Endothelial cell of umbilical vein (primary cell): ENCODE measurements around the gene SAMD4B.

Source experiments
- EZH2 ChIP-seq: IDR thresholded peaks from 2 replicates; pipeline ENCODE4 v1.6.1; 2012; ENCODE audit warnings: borderline replicate concordance, low read depth, mild to moderate bottlenecking, moderate library complexity, low read length, inconsistent platforms; ENCODE audit not compliant: severe bottlenecking
- FOS ChIP-seq: IDR thresholded peaks from 2 replicates; pipeline ENCODE4 v1.6.1; 2011; ENCODE audit warnings: mild to moderate bottlenecking, low read length, moderate library complexity, borderline replicate concordance; ENCODE audit not compliant: insufficient read depth
- GATA2 ChIP-seq: IDR thresholded peaks from 2 replicates; pipeline ENCODE4 v1.7.0; 2011; ENCODE audit warnings: low read depth, mild to moderate bottlenecking, moderate library complexity, mixed read lengths, low read length; ENCODE audit not compliant: insufficient read length, insufficient read depth
- MYC ChIP-seq: IDR thresholded peaks from one replicate; pipeline ENCODE4 v1.6.1; 2011; ENCODE audit warnings: mild to moderate bottlenecking, low read depth, low read length
- POLR2A ChIP-seq: IDR thresholded peaks from 2 replicates; pipeline ENCODE4 v1.6.1; 2012; ENCODE audit warnings: low read depth, mild to moderate bottlenecking, control low read depth, low read length
- POLR2AphosphoS5 ChIP-seq: IDR thresholded peaks from 2 replicates; pipeline ENCODE4 v1.6.1; 2012; ENCODE audit warnings: low read depth, mild to moderate bottlenecking, control low read depth, low read length, moderate library complexity; ENCODE audit not compliant: insufficient read depth
- TF ChIP-seq, protein P1 (sequence below), 2 donors: IDR thresholded peaks; 1 replicate in 1 of 2; 2 replicates in 1 of 2; pipeline ENCODE4 v1.5.1; 2011; ENCODE audit warnings: low read length in 2 of 2, mild to moderate bottlenecking in 2 of 2, moderate library complexity in 2 of 2, control low read depth in 1 of 2, inconsistent platforms in 1 of 2, low read depth in 1 of 2; ENCODE audit not compliant: insufficient read depth in 1 of 2; ENCODE audit errors: extremely low read depth in 1 of 2

DNA sequence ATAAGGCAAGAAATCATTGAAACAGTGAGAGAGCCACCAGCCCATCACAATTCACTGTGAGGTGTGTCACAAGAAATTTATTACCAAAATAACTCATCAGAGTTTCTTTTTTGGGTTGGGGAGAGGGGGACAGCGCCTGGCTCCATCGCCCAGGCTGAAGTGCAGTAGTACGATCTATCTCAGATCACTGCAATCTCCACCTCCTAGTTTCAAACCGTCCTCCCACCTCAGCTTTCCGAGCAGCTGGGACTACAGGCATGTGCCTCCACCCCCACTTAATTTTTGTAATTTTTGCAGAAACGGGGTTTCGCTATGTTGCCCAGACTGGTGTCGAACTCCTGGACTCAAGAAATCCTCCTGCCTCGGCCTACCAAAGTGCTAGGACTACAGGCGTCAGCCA lies 42.4 kb upstream of the SAMD4B start:
- no peak for TF ChIP-seq POLR2AphosphoS5
- TF ChIP-seq, protein P1, sequence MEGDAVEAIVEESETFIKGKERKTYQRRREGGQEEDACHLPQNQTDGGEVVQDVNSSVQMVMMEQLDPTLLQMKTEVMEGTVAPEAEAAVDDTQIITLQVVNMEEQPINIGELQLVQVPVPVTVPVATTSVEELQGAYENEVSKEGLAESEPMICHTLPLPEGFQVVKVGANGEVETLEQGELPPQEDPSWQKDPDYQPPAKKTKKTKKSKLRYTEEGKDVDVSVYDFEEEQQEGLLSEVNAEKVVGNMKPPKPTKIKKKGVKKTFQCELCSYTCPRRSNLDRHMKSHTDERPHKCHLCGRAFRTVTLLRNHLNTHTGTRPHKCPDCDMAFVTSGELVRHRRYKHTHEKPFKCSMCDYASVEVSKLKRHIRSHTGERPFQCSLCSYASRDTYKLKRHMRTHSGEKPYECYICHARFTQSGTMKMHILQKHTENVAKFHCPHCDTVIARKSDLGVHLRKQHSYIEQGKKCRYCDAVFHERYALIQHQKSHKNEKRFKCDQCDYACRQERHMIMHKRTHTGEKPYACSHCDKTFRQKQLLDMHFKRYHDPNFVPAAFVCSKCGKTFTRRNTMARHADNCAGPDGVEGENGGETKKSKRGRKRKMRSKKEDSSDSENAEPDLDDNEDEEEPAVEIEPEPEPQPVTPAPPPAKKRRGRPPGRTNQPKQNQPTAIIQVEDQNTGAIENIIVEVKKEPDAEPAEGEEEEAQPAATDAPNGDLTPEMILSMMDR (IDR thresholded peaks at IDR 0.05; ENCODE audit: extremely low read depth in 1 of 2, insufficient read depth in 1 of 2, low read depth in 1 of 2, low read length in 2 of 2) = no peak
- TF ChIP-seq EZH2 = no peak
- no peak for TF ChIP-seq POLR2A
- no peak for TF ChIP-seq MYC
- no peak for TF ChIP-seq GATA2
- TF ChIP-seq FOS = no peak
